Right lobe of liver (tissue), 6 donors: Measurements from ENCODE around the gene LCNL1. TPM values are rescaled to one million over a fixed set of nuclear protein-coding genes. Genes with fewer than 3 reads are reported as not detected.

Source experiments
- ATAC-seq, 4 donors: fragments of 200-7000 bp; cut with Tn5 transposase; one replicate each; pipeline ENCODE4 v1.9.1; 2020; ENCODE audit warnings: mild to moderate bottlenecking in 4 of 4, moderate library complexity in 4 of 4
- DNase-seq, 3 donors: peaks; one replicate each; pipeline ENCODE4 v3.0.0-alpha.2; 2020
- H3K27ac ChIP-seq, 3 donors: fragments of 200-600 bp; one replicate each; pipeline ENCODE4 v1.8.0; 2022
- H3K27me3 ChIP-seq, 2 donors: fragments of 200-600 bp; one replicate each; pipeline ENCODE4 v1.8.0; 2022
- H3K36me3 ChIP-seq, 4 donors: fragments of 200-600 bp; sonication (generic) in 1 of 4; one replicate each; pipeline versions ENCODE4 v1.5.1 to v1.8.0; 2017 to 2022; ENCODE audit warnings: control low read depth in 1 of 4
- H3K4me1 ChIP-seq, 4 donors: fragments of 200-600 bp; sonication (generic) in 1 of 4; one replicate each; pipeline versions ENCODE4 v1.5.1 to v1.8.0; 2017 to 2022; ENCODE audit warnings: control low read depth in 1 of 4
- H3K4me3 ChIP-seq, 3 donors: fragments of 200-600 bp; one replicate each; pipeline ENCODE4 v1.8.0; 2022
- H3K9me3 ChIP-seq, 4 donors: fragments of 200-600 bp; sonication (generic) in 1 of 4; one replicate each; pipeline versions ENCODE4 v1.5.1 to v1.8.0; 2017 to 2022; ENCODE audit warnings: control low read depth in 1 of 4
- CTCF ChIP-seq, 4 donors: fragments of 200-600 bp in 3 of 4; fragments of 450-650 bp in 1 of 4; IDR thresholded peaks; one replicate each; pipeline versions ENCODE4 v1.5.1 to v1.8.0; 2016 to 2022; ENCODE audit warnings: antibody characterized with exemption in 4 of 4, mild to moderate bottlenecking in 2 of 4
- POLR2A ChIP-seq: fragments of 450-650 bp; IDR thresholded peaks from one replicate; pipeline ENCODE4 v1.6.1; 2017; ENCODE audit warnings: antibody characterized with exemption, mild to moderate bottlenecking
- WGBS: methylation state at CpG from one replicate; pipeline ENCODE4 v1.1.6; 2018; ENCODE audit warnings: low coverage, low lambda C conversion rate; ENCODE audit not compliant: insufficient coverage; ENCODE audit errors: missing lambda C conversion rate; 5-methylcytosine and 5-hydroxymethylcytosine counted together
- intact Hi-C, 2 donors: fragments of 100-400 bp; cut with DNase I; formaldehyde crosslinking; loops; one replicate each; pipeline versions ENCODE4 v1.11.2 to v1.14.1; 2022
- total RNA-seq, 6 experiments: library from RNA; depleted of rRNA in 2 of 6; stranded (reverse); fragments of >200 nt in 2 of 6; fragmentation: NEBNext Ultra II Directional in 3 of 6; extraction: Animal tissue kit (Norgen Biotek cat#: 25700) in 3 of 6; gene quantifications; one replicate each; pipeline versions ENCODE4 v1.1.0 to v1.2.4, GENCODE V29; 2016 to 2023
- donor health status: DM: no; HTN: yes; CAD: no.
- donor health status: DM: no; HTN: no; CAD: no.
- donor health status: DM: no; HTN: no; CAD: no.
- donor health status: DM: no; HTN: yes; CAD: no.
- donor health status: DM: no; HTN: yes; CAD: no.

The LCNL1 gene
- total RNA-seq, 6 experiments from 2014 or later: not detected

GRCh38 chr9:136951541-136952320, 31.1 kb upstream of the LCNL1 start, which contains the start of gene LCN12:
TSS of gene LCN12 (plus strand) at chr9:136952273. CDS start at chr9:136952328, 55 bp downstream.
- H3K27me3 ChIP-seq: no peaks in the 10 kb centered on the region
- peaks cover 0 to 22% (median 10%) of the 10 kb centered on the region in 4 donors for H3K4me1 ChIP-seq
- 100% methylated on average over 4 of the region's 14 CpGs for WGBS
- no peaks in the 10 kb centered on the region for H3K36me3 ChIP-seq
- H3K27ac ChIP-seq: peak within 1 kb of the TSS in 2 of 3 donors; percentile 86 to 98
- TF ChIP-seq POLR2A: no peak
- TF ChIP-seq CTCF (IDR thresholded peaks at IDR 0.05): no peak
- intact Hi-C loops: loop anchor here in 1 of 2 donors (5.0 kb wide), 1 partner anchor 81 kb away; the partner anchor contains the start of gene FUT7
- peak in 1 of 3 donors; percentile 27 for DNase-seq
- H3K4me3 ChIP-seq: no peak within 1 kb of the TSS
- ATAC-seq: no peak
- H3K9me3 ChIP-seq: no peaks in the 10 kb centered on the region

- ATAC-seq: no peak
- no CpG with 5 or more reads among the region's 15 CpGs for WGBS
- Histone ChIP-seq H3K4me3 (no peak overlapping the region), H3K27ac (no peak overlapping the region), H3K27me3 (no peaks in the 10 kb centered on the region), H3K4me1 (peaks cover 0 to 20% (median 10%) of the 10 kb centered on the region in 4 donors), H3K36me3 (no peaks in the 10 kb centered on the region), H3K9me3 (no peaks in the 10 kb centered on the region)
- peak in 1 of 3 donors; percentile 17 for DNase-seq
- intact Hi-C loops: loop anchor here in 1 of 2 donors (5.0 kb wide), 1 partner anchor 80 kb away; the partner anchor contains the start of gene FUT7
- no peak for TF ChIP-seq CTCF (IDR thresholded peaks at IDR 0.05)
- no peak for TF ChIP-seq POLR2A
Measured at GRCh38 chr9:136952321-136952850, 30.4 kb upstream of the LCNL1 start.

GRCh38 chr9:136952876-136953770, 29.7 kb upstream of the LCNL1 start:
- peak in 1 of 3 donors; percentile 16 for DNase-seq
- peaks cover 0 to 13% (median 6%) of the 10 kb centered on the region in 4 donors for H3K4me1 ChIP-seq
- no peak for TF ChIP-seq POLR2A
- TF ChIP-seq CTCF (IDR thresholded peaks at IDR 0.05): no peak

GRCh38 chr9:136953771-136954269, 29.0 kb upstream of the LCNL1 start:
- 82% methylated on average over 5 of the region's 19 CpGs for WGBS
- no peak for ATAC-seq
- DNase-seq: no peak
- Histone ChIP-seq H3K36me3 (no peaks in the 10 kb centered on the region), H3K4me1 (peaks cover 0 to 6% (median 3%) of the 10 kb centered on the region in 4 donors), H3K4me3 (no peak overlapping the region), H3K9me3 (no peaks in the 10 kb centered on the region), H3K27me3 (no peaks in the 10 kb centered on the region), H3K27ac (no peak overlapping the region)
- intact Hi-C loops: loop anchor here in 1 of 2 donors (5.0 kb wide), 1 partner anchor 78 kb away; the partner anchor contains the start of gene FUT7
- no peak for TF ChIP-seq CTCF (IDR thresholded peaks at IDR 0.05)
- TF ChIP-seq POLR2A: no peak

More at GRCh38 chr9:136952876-136953770, 29.7 kb upstream of the LCNL1 start:
- intact Hi-C loops: loop anchor here in 1 of 2 donors (5.0 kb wide), 1 partner anchor 79 kb away; the partner anchor contains the start of gene FUT7
- no peaks in the 10 kb centered on the region for H3K9me3 ChIP-seq
- H3K4me3 ChIP-seq: no peak overlapping the region
- no peaks in the 10 kb centered on the region for H3K36me3 ChIP-seq
- ATAC-seq: no peak
- no peak overlapping the region for H3K27ac ChIP-seq
- H3K27me3 ChIP-seq: no peaks in the 10 kb centered on the region
- 95% methylated on average over 4 of the region's 44 CpGs for WGBS
